Stimulated activated CD8-positive, alpha-beta memory T cell treated with anti-CD3 and anti-CD28 coated beads, Interleukin-4, amount 100 ng/mL, for 24 hours (primary cell): ENCODE data around the gene ANGPT4.
"Not testable (repeated sequence)": the region's sequence is repeated elsewhere in the genome, so short reads cannot be mapped to it uniquely, and the experiment has no call there.

Source experiments
- DNase-seq: peaks from one replicate; pipeline ENCODE4 v3.0.0-alpha.2; 2020; ENCODE audit warnings: low read depth

The ANGPT4 gene

DNA sequence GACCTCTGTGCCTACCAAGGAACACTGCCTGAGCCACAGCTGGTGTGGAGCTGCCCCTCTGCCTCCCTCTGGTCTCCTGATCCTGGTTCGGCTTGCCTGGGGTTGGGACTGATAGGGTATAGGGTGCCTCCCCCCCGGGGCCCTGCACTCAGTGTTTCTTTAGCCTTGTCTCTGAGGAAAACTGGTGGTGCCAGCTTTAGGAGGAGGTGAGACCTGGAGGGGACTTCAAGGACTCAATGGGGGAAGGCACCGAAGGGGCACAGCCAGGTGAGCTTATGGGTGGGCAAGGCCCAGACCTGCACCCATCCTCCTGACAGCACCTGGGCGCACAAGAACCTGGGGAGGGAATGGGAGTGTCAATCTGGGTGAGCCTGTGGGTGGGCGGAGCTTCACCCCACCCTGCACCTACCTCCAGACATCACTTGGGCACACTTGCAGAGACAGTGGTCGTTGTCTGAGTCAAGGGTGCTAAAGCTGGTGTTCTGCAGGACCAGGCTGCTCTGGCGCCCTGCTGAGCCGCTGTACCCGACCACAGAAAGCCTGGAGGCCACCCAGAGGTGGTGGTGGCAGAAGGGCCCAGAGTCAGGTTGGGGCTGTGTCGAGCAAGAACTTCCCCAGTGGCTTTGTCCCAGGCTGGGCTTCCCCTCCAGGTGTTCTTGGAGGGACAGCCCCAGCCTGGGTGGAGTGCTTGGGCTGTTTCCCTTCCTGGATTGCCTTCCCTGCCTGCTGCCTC is 42.1 kb downstream of the ANGPT4 start:
- no peak for DNase-seq

DNA sequence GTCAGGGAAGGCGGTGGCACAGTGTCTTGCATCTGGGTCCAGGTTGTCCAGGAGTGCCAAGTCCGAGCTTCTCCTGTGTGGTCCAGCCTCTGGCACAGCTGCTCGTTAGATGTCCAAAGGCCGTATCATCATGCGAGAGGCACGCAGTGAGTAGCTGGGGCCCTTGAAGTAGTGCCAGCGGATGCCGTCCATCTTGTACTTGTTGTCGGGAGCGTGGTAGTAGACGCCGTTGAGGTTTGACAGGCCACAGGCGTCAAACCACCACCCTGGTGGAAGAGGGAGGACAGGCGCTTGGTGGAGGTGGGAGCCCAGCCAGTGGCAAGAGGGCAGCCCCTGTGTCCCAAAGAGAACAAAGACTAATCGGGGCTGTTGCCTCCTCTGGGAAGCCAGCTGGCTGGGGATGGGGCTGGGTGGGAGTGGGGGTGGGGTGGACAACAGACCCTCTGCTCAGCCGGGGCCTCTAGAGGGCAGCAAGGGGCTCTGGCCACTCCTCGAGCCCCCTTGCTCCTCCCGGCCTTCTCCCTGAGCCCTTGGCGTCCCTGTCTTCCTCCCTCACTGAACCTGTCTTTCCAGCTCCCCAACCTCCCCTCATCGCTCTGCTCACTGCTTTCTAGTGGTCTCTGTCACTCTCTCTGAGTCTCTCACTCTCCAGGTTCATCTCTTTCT is 43.1 kb downstream of the ANGPT4 start:
- DNase-seq: no peak

DNA sequence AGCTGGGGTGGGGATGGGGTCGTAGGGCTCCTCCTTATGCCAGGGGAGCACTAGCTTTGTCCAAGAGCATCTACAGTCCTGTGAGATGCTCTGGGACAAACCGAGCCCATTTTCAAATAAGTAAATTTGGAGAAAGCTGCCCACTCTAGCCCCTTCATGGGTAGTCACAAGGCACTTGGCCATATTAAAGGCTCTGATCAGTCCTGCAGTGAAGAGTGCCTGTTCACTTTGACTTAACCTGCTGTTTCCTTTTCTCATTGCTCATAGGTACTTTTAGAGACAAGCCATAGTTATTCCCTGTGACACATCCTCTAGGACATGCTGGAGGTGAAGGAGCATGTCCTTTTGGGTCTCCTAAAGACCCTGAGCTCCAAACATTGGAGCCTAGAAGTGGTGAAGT is 44.2 kb downstream of the ANGPT4 start:
- DNase-seq: no peak

DNA sequence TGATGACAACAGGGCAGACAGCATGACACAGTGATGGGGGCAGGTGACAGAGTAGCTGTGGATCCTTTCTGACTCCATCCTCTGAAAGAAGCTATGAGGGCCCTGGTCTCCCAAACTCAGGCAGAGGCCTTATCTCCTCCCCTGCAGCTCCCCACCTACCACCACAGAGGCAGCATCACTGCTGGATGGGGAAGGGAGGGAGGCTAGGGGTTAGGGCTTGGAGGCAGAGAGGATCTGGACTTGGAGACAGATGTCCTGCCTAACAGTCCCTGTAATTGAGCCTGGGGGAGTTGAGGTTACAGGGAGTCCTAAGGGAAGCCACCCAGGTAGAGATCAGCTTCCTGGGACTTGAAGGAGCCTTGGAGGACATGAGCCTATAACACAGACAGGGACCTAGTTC is 44.7 kb downstream of the ANGPT4 start:
- no peak for DNase-seq

DNA sequence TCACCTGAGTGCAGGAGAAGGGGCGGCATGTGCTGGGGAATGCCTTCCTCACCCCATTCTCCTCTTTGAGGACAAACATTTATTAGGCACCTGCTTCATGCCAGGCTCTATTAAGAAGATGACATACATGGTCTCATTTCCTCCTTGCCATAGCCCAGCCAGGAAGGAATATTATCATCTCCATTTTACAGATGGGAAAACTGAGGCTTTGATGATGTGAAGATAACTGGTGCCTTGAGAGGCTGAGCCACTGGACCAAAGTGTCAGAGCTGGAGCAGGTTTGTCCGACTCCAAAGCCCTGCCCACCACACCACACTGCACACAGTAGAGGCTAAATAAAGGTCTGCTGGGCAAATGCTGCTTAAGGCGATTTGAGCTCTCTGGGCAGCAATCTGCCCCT is 45.4 kb downstream of the ANGPT4 start:
- no peak for DNase-seq

DNA sequence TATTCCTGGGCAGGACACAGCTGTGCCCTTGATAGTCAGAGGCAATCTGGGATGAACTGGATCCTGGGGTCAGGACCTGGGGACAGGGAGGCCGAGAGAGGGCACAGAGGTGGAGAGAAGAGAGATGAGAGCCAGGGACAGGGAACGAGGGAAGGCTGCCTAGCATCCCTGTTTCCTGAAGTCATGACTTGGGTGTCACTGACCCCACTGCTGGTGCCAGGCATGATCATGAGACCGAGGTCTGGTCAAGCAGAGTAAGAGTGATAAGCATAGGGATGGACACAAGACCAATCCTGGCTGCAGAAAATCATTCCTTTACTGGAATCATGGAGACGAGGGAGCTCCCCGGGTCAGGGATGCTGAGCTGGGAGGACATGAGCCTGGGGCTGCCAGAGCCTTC is 46.5 kb downstream of the ANGPT4 start:
- DNase-seq: no peak

DNA sequence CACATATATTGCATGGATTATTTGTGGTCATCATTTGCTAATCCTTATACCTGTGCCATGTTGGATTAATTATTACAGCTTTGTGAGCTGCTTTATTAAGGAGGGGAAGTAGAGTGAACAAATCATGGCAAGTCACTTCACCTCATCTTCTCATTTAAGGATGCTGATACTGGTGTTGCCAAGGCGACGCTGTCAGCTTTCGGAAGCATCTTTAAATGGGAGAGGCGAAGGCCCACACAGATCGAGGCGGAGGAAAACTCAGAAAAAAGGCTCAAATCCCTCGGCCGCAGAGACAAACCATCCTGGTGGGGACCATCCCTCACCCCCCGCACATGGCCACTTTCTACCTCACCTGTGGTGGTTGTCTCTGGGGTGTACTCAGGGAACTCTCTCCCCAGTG is 47.9 kb downstream of the ANGPT4 start:
- no peak for DNase-seq

DNA sequence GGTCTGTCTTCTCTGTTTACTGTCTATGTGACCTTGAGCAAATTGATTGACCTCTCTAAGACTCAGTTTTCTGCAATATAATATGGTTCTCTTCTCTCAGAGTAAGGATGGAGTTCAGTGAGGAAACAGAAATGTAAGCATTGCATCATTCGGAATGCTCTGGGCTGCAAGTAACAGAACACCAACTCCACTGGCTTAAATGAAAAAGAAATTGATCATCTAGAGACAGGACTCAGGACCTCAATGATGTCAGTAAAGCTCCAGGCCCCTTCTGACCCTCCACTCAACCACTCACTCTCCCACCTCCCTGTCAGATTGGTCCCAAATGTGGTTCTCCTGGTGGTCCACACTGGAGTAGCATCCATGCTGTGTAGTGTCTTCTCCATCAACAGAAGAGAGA is 50.7 kb downstream of the ANGPT4 start:
- no peak for DNase-seq

DNA sequence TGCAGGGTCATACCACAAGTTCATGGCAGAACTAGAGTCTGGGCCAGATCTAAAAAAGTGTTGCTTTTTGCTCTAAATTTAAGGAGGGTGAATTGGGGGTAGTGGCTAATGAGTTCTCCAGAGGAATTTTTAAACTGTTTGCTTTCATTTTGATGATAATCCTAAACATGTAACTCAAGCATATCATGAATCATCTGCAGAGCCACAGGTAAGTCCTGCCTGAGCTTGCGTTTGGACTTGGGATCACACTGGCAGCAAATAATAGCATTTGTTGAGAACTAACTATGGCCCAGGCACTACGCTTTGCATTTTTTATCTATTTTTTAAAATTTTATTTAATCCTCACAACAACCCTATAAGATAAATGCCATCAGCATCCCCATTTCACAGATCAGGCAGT is 55.2 kb downstream of the ANGPT4 start:
- no peak for DNase-seq

DNA sequence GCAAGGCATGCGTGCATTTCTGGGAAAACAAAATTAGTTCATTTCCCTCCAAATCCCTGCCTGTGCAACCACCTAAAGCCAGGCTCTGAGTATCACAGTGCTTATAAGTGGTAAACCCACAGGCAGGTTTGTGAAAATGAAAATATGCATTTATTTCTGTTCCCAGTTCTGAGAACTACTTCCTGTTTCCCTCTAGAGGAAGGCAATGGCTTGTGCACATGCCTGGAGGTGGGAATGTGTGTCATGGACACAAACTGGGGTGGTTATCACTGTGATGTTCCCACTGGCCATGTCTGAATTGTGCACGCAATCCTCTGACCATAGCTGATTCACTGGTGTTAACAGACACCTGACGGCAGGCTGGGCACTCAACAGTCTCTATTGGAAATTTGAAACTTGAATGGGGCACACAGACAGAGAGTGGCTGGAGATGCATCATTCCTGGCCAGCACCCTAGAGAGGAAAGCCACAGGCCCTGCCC is 56.3 kb downstream of the ANGPT4 start:
- DNase-seq: no peak

DNA sequence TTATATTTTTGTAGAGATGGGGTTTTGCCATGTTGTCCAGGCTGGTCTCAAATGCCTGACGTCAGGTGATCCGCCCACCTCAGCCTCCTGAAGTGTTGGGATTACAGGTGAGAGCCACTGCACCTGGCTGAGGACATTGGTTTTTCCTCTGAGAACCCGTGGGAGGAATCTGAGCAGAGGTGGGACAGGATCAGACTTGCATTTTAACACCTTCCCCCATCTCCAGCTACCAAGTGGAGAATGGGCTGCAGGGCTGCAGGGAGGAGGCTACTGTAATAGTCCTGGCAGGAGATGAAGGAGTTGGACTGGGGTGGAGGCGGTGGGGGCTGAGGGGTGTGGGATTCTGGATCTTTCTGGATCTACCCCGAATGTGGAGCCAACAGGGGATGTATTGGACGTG is 58.1 kb downstream of the ANGPT4 start:
- DNase-seq: no peak

DNA sequence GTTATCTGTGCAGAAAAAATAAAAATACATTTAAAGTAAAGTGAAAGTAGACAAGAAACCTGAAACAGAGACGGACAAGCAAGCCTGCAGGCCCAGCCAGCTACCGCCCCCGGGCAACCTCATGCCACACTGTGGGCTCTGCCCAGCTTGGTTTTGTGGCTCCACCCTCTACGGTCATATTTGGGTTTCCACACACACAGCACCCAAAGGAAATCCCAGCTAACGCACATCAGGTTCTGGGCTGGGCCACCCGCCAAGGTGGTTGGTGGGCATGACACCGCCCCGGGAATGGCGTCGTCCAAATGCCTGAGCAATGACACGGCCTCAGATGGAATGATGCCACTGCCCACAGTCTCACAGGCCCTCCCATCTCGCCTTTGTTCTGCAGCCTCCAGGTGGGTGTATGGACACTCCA is 59.8 kb downstream of the ANGPT4 start:
- peak; percentile 45 for DNase-seq

DNA sequence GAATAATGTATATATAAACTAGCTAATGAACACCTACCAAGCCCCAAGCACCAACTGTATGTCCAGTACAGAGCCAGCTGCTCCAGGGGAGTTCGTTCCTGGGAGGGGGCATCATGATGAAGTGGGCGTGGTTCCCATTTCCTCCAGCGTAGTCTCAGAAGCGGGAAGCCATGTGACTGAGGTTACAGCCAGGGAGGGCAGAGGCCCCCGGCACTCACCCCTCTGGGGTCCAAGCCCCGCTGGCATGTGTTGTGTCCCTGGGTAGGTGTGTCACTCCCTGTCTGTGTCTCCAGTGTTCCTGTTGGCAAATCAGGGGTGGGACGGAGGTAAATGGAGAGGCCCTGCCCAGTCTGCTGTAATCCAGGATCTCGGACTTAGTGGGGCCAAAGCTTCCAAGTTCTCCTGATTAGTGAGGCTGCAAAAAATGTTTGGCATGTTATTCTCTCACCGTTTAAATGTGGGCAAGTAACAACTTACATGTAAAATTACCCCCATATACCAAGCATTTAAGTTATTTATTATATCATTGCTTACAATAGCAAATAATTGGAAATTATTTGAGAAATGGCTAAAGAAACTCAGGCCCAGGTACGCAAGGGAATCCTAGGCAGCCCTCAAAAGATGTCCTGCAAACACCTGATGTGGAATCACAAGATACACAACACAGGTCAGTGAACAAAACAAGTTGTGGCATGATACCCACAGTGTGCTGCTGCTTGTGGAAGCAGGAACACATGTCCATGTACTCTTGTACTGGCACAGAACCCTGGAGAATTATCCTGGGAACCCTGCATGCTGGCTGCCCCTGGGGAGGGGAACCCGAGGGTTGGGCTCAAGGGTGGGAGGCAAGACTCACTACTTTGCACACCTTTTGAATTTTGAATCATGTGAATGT is 60.4 kb downstream of the ANGPT4 start:
- no peak for DNase-seq

DNA sequence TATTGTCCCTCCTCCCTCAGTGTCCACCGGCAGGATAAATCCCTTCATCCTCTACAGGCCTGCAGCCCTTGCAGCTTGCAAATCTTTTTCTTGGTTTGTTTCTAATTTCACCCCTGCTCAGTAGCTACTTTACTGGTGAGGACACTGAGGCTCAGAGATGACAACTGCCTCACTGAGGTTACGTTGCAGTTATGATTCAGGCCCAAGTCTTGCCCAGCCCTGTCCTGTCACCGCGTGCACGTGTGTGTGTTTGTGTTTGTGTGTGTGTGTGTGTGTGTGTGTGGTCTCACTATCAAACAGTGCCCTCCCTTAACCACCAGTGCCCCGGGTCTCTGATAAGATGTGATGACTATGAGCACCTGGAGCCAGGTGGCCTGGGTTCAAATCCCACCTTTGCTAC is 61.5 kb downstream of the ANGPT4 start:
- no peak for DNase-seq

DNA sequence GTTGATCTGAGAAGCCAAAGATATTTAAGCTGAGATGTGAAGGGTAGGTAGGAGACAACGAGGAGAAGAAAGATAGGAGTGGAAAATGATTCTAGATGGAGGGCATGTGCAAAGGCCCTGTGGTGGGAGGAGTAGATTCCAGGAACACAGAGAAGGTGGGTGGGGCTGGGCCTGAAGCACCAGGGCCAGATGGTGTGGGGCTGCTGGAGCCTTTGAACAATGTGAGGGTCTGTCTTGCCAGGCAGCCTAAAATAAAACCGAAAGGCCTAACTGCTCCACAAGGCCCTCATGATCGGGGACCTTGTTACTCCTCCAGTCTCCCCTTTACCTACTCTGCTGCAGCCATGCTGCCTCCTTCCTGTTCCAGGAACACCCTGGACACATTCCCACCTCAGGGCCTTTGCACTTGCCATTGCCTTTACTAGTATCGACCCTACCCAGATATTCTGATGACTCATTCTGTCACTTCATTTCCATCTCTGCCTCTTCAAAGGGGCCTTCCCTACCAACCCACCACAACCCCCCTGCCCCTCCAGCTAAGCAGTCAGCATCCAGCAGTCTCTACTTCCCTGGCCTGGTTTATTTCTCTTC is 62.6 kb downstream of the ANGPT4 start:
- no peak for DNase-seq

DNA sequence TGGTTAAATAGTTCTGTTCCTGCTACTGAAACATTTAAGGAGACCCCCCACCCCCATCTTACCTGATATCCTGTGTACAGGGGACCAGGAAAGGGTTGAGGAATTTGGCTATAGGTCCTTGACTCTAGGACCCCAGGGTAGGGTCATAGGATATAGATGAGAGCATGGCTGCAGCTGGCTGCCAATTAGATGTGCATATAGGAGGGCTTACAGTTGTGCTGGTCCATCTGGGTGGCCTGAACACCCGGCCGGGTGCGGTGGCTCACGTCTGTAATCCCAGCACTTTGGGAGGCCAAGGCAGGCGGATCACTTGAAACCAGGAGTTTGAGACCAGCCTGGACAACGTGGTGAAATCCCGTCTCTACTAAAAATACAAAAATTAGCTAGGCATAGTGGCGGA is 67.4 kb downstream of the ANGPT4 start:
- DNase-seq: not testable (repeated sequence)

DNA sequence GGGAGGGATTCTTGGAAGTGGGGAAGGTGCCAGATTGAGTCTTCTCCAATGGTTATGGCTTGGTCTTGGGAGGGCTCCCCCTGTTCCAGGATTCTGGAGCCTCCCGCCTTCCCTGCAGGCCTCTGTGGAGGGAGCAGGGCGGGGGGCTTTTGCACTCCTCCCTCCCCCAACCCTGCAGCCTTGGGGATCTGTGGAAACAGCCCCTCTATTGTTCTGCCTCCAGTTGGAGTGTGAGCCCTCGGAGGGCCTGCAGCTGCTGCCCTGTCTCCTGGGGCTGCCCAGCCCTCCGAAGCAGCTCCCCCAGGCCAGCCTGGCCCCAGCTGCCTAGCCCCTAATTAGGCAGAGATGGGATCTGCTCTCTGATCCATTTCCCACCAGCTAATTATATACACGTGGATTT is 67.9 kb downstream of the ANGPT4 start:
- no peak for DNase-seq

DNA sequence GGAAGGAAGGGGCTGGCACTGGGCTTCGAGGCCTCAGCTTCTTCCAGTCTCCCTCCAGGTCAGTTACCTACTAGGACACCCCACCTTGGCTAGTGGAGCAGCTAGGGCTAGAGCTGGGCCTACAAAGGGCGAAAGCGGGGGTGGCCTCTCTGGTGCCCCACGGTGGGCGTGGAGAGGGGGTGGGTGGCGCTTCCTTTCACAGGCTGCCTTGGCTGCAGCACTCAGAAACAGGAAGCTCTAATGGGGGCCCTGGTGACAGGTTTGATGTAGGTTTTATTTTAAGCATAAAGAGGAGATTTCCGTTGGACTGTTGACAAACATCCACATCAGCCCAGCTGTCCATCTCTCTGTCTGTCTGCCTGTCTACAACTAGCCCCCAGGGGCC is 69.2 kb downstream of the ANGPT4 start:
- peak; percentile 37 for DNase-seq

DNA sequence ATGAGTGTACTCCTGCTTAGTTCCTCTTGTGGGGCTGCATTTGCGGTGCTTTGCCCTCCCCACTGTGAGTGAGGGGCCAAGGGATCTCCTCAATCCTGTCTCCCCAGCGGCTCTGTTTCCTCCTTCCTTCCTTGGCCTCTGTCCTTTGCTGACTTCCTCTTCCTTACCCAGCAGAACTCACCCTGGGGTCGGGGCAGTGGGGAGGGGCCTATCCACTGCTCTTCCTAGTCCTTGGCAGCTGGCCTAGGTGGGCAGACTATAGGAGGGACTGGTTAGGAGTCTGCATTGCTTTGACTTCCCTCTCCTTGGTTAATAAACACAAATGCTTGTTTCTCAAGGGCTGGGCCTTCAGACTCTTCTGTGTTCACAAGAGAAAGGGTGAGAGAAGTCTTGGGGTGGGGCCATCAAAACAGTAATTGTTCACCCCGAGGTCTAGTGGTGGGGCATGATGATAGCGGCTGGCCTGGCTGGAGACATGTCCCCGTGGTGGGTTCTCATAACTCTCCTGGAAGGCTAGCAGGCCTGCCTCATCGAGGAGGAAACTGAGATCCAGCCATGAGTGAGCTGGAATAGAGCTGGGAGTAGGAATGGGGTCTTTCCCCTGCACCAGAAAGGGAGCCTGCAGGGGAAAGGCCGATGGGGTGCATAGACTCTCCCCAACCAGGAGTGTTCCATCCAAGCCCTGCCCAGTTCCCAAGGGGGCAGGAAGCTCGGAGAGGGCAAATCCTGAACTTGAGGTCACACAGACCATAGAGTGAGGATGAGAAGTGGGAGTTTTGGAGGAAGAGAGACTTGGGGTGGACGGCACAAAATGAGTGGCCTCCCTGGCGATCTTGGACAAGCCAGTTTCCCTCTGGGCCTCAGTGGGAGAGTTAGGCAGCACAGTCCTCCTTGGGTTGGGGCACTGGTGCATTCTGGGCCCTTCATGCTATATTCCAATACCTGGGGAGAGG is 69.9 kb downstream of the ANGPT4 start:
- DNase-seq: no peak

DNA sequence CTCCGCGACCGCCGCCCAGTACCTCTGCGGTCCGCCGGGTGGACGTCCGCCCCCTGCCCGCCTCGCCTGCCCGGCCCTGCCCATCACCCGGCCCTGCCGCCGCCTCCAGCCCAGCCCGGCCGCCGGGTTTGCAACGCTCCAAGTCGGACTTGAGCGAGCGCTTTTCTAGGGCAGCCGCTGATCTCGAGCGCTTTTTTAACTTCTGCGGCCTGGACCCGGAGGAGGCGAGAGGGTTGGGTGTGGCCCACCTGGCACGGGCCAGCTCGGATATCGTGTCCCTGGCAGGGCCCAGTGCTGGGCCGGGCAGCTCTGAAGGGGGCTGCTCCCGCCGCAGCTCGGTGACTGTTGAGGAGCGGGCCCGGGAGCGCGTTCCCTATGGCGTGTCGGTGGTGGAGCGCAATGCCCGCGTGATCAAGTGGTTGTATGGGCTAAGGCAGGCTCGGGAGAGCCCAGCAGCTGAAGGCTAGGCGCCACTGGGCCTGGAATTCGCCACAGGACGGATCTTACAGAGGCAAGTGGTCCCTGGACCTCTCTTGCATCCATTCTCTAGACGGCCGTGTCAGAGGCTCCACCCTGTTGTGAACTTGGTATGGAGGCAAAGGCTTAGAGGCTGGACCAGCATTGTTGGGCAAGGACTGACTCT is 70.8 kb downstream of the ANGPT4 start:
- DNase-seq: no peak
